ENCODE measurements around the gene GUCD1. TPM values are rescaled to one million over a fixed set of nuclear protein-coding genes. Genes with fewer than 3 reads are reported as not detected.

GUCD1 gene
- total RNA-seq, 1 donor = 96.6 TPM

DNA sequence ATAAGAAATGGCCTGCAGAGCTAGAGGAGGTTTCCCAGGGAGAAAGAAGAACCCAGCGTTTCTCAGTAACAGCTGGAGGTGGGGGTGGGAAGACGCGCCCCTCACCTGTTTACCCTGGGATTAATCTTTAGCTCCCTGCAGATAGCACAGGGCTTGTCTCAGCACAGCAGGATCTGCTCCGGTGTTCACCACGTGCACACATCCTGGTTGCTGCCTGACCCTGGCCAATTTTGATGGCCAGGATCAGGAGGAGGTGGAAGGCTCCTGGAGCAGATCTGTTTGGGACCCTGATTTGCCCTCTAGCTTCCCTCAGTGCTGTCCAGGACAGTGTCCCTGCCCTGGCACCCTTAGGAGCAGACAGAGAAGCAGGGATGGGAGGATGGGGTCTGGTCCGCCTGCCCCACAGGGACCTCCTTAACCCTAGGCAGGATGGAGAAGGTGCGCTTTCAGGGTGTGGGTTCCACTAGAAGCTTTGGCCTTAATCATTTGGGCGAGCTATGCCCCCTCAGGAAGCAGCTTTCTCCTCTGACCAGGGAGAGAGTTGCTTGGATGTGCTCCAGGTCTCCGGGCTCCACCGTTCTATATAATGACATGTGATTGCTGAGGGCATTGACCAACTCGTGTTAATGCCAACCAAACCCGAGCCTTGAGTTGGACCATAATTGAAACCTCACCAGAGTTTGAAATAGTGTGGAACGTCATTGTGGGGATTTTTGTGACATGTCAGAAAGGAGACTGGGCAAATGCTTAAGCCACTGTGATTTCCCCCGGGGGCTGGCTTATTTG, 40.5 kb downstream of the GUCD1 start:
- no peak overlapping the region for H3K4me3 ChIP-seq (ENCODE audit: low read depth, low read length)
- DNase-seq (ENCODE audit: low read depth) = no peak
- TF ChIP-seq, protein P1, sequence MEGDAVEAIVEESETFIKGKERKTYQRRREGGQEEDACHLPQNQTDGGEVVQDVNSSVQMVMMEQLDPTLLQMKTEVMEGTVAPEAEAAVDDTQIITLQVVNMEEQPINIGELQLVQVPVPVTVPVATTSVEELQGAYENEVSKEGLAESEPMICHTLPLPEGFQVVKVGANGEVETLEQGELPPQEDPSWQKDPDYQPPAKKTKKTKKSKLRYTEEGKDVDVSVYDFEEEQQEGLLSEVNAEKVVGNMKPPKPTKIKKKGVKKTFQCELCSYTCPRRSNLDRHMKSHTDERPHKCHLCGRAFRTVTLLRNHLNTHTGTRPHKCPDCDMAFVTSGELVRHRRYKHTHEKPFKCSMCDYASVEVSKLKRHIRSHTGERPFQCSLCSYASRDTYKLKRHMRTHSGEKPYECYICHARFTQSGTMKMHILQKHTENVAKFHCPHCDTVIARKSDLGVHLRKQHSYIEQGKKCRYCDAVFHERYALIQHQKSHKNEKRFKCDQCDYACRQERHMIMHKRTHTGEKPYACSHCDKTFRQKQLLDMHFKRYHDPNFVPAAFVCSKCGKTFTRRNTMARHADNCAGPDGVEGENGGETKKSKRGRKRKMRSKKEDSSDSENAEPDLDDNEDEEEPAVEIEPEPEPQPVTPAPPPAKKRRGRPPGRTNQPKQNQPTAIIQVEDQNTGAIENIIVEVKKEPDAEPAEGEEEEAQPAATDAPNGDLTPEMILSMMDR (IDR thresholded peaks at IDR 0.05; ENCODE audit: insufficient read depth, low read length) = no peak

DNA sequence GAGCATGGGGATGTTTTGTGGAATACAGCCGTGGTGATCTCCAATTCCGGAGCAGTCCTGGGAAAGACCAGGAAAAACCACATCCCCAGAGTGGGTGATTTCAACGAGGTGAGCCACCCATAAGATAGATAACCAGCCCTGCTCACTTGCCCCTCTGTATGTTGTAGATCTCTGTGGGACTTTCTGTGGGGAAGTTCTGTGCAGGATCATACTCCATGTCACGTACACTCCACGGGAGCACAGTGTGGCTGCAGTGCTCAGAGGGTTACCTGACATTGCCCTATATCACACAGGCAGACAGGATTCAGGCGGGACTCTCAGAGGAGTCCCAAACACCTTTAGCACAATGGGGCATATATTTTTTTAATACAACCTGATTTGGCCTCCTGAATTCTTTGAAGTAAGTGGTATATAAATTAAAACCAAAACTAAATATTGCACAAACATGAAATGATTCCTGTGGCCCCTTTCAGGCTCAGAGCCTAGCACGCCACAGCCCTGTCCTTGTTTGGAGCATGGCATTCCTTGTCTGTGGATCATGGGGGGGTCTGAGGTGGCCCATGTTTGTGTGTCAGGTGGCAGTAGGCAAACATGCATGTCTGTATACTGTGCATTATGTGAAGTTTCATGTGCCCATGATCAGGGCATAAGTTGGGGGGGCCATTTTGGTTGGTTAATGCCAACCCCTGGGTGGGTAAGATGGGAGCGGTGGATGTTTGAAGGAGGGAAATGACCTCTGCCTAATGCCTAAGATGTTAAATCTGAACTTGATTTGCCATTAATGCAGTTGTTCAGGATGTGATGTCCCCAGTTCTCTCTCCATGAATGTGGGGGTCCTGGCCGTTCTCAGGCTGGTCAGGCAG, 41.3 kb downstream of the GUCD1 start:
- no peak for DNase-seq (ENCODE audit: low read depth)
- H3K4me3 ChIP-seq (ENCODE audit: low read depth, low read length) = no peak overlapping the region

DNA sequence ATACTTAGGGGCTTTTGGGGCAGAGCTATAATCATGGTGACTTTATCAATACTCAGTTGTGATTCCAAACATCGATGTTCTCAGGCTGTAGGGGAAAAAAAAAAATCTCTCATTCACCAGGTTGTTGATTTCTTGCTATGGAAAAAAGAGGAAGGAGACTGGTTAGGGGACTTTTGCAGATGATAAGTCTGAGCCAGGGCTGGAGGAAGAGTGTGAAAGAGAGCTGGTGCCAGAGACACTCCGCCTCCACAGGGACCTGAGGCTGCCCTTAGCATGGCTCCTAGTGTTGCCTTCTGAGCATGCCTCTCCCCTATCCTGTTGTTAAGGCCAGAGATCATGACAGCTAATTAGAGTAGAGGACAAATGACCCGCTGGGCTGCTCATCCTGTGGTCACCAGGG, 42.9 kb downstream of the GUCD1 start:
- TF ChIP-seq, protein P1 (IDR thresholded peaks at IDR 0.05; ENCODE audit: insufficient read depth, low read length) = no peak
- DNase-seq (ENCODE audit: low read depth) = no peak
- no peak overlapping the region for H3K4me3 ChIP-seq (ENCODE audit: low read depth, low read length)

More for the DNA sequence above, 41.3 kb downstream of the GUCD1 start:
- TF ChIP-seq, protein P1 (IDR thresholded peaks at IDR 0.05; ENCODE audit: insufficient read depth, low read length) = no peak

DNA sequence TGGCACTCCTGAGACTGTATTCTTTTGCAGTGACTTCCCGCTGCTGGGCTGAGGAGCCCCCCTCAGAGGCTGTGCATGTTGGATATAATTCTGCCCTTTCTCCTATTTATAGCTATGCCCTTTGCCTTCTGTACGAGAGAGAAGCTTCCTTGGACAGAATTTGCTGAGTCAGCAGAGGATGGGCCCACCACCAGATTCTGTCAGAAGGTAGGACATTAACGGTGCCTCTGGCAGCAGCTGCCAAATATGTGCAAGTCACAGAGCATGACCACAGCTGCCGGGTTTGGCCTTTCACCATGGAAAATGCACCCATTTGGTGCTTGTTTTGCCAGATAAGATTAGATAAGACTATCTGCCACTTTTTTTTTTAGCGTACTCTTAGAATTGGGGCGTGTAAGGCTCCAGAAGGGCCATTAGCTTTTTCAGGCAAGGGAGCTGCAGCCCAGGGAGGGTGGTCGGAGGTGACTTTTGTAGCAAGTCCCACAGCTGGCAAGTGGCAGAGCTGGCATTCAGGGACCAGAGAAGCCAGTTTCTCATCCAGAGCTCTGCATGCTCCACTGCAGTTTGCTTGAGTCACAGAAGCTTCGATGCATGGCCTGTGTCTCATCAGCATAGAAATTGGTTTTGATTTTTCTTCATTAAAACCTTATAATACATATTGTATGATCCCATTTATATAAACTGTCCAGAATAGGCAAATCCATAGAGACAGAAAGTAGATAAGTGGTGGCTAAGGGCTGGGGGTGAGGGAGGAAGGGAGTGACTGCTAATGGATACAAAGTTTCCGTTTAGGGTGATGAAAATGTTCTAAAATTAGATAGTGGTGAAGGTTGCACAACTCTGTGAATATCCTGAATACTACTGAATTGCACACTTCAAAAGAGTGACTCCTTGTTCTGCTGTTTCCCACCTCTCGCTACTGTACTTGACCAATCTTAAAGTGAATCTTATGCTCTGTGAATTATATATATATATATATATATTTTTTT, 44.0 kb downstream of the GUCD1 start:
- H3K4me3 ChIP-seq (ENCODE audit: low read depth, low read length) = no peak overlapping the region
- TF ChIP-seq, protein P1 (IDR thresholded peaks at IDR 0.05; ENCODE audit: insufficient read depth, low read length) = no peak
- DNase-seq (ENCODE audit: low read depth) = peak; percentile 82

DNA sequence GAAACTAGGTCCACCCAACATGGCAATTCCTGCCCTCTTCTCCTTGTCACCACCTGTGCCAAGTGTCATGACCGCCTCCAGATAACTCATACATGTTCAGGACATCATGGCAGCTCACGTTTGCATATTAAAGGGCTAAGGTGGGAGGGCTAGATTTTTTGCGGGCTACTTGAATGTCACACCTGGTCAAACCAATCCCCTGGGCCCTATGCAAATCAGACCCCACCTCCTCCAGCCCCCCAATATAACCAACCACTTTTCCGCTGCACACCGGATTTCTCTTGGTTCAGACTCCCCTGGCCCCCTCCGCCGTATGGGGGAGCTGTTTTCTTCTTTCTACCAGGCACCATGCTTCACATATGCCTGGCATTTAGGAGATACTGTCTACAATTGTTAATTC, 47.2 kb downstream of the GUCD1 start:
- no peak overlapping the region for H3K4me3 ChIP-seq (ENCODE audit: low read depth, low read length)
- DNase-seq (ENCODE audit: low read depth) = no peak
- TF ChIP-seq, protein P1 (IDR thresholded peaks at IDR 0.05; ENCODE audit: insufficient read depth, low read length) = no peak

DNA sequence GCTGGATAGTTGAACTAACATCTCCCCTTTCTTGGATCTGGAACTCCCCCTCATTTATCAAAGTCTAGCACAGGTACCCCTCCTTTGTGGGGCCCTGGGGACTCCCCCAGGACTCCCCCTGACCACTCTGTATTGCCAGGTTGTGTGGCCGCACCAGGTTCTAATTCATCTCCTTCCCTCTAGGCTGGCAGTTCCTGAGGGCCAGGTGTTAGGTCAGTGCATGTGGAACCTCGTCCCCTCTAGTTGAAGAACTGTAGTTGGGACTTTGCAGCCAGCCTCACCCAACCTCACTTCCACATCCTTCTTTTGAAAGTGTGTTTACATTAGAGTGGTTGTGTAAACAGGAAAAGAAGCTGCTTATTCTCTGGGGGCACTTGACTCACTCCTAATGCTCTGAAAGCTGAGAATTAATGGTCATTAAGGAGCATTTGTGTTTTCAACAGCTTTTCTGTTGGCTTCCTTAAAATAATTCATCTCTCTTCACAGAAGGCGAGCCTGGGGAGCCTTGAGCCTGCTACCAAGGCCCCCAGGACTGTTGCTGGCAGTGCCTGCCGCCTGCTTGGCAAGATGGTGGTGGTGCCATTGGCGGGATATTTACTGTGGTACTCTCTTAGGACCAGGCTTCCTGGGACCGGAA, 48.0 kb downstream of the GUCD1 start:
- no peak for DNase-seq (ENCODE audit: low read depth)
- TF ChIP-seq, protein P1 (IDR thresholded peaks at IDR 0.05; ENCODE audit: insufficient read depth, low read length) = no peak
- H3K4me3 ChIP-seq (ENCODE audit: low read depth, low read length) = no peak overlapping the region

Data from fibroblast of the aortic adventitia (primary cell).